ENCODE measurements around the gene RBBP7.

Gene RBBP7

GRCh38 chrX:16839852-16840460, 30.2 kb downstream of the RBBP7 start:
- Histone ChIP-seq H3K36me3 (peaks cover 93% of the 10 kb centered on the region), H3K4me3 (ENCODE audit: low read depth, low read length) (no peak overlapping the region), H3K27ac (peak overlapping the region; percentile 88), H3K9me3 (ENCODE audit: severe bottlenecking) (no peaks in the 10 kb centered on the region), H3K27me3 (ENCODE audit: insufficient read depth, low read depth, severe bottlenecking) (no peaks in the 10 kb centered on the region)
- DNase-seq = peak; percentile 75
- no peak for TF ChIP-seq CTCF (IDR thresholded peaks at IDR 0.05; ENCODE audit: low read depth, low read length)

GRCh38 chrX:16839219-16839851, 30.8 kb downstream of the RBBP7 start:
- Histone ChIP-seq H3K9me3 (ENCODE audit: severe bottlenecking) (no peaks in the 10 kb centered on the region), H3K27ac (peak overlapping the region; percentile 88), H3K27me3 (ENCODE audit: insufficient read depth, low read depth, severe bottlenecking) (no peaks in the 10 kb centered on the region), H3K36me3 (peaks cover 91% of the 10 kb centered on the region), H3K4me3 (ENCODE audit: low read depth, low read length) (no peak overlapping the region)
- TF ChIP-seq CTCF (IDR thresholded peaks at IDR 0.05; ENCODE audit: low read depth, low read length) = no peak
- DNase-seq = peak; percentile 47

GRCh38 chrX:16838202-16839066, 31.7 kb downstream of the RBBP7 start:
- Histone ChIP-seq H3K36me3 (peaks cover 91% of the 10 kb centered on the region), H3K27ac (peak overlapping the region; percentile 88), H3K9me3 (ENCODE audit: severe bottlenecking) (no peaks in the 10 kb centered on the region), H3K27me3 (ENCODE audit: insufficient read depth, low read depth, severe bottlenecking) (no peaks in the 10 kb centered on the region), H3K4me3 (ENCODE audit: low read depth, low read length) (no peak overlapping the region)
- TF ChIP-seq CTCF (IDR thresholded peaks at IDR 0.05; ENCODE audit: low read depth, low read length) = peak; percentile 10; the same call in 1 of the 2 replicates
- no peak for DNase-seq

- no peak overlapping the region for H3K4me3 ChIP-seq (ENCODE audit: low read depth, low read length)
- peak; percentile 78 for TF ChIP-seq CTCF (IDR thresholded peaks at IDR 0.05; ENCODE audit: low read depth, low read length)
- no peaks in the 10 kb centered on the region for H3K9me3 ChIP-seq (ENCODE audit: severe bottlenecking)
- H3K27me3 ChIP-seq (ENCODE audit: insufficient read depth, low read depth, severe bottlenecking) = no peaks in the 10 kb centered on the region
- peaks cover 91% of the 10 kb centered on the region for H3K36me3 ChIP-seq
- H3K27ac ChIP-seq = no peak overlapping the region
- DNase-seq = peak; percentile 42
Measured at GRCh38 chrX:16836371-16836770, 33.8 kb downstream of the RBBP7 start.

- no peak for TF ChIP-seq CTCF (IDR thresholded peaks at IDR 0.05; ENCODE audit: low read depth, low read length)
- Histone ChIP-seq H3K4me3 (ENCODE audit: low read depth, low read length) (no peak overlapping the region), H3K9me3 (ENCODE audit: severe bottlenecking) (no peaks in the 10 kb centered on the region), H3K27me3 (ENCODE audit: insufficient read depth, low read depth, severe bottlenecking) (no peaks in the 10 kb centered on the region), H3K27ac (no peak overlapping the region), H3K36me3 (peaks cover 88% of the 10 kb centered on the region)
- DNase-seq = no peak
Measured at GRCh38 chrX:16834806-16835205, 35.4 kb downstream of the RBBP7 start.

Data from WERI-Rb-1 (cell line).